H9 (cell line): ENCODE data around the gene MYO1D. TPM values are rescaled to one million over a fixed set of nuclear protein-coding genes. Genes with fewer than 3 reads are reported as not detected.

Source experiments
- DNase-seq: peaks from one replicate; pipeline ENCODE4 v3.0.0-alpha.2; 2017
- H2AFZ ChIP-seq: one replicate; pipeline ENCODE4 v1.6.1; 2013; ENCODE audit warnings: mild to moderate bottlenecking, low read length, control low read depth, moderate library complexity
- H2AK5ac ChIP-seq: 2 replicates; pipeline ENCODE4 v1.6.1; 2013; ENCODE audit warnings: low read length, control low read depth, mixed read lengths; ENCODE audit not compliant: insufficient read length
- H2BK120ac ChIP-seq: one replicate; pipeline ENCODE4 v1.6.1; 2013; ENCODE audit warnings: low read depth, mild to moderate bottlenecking, low read length, control low read depth, inconsistent platforms; ENCODE audit not compliant: poor library complexity, severe bottlenecking
- H2BK12ac ChIP-seq: 2 replicates; pipeline ENCODE4 v1.6.1; 2013; ENCODE audit warnings: low read length, control low read depth, mixed read lengths, low read depth; ENCODE audit not compliant: insufficient read length
- H2BK15ac ChIP-seq: 2 replicates; pipeline ENCODE4 v1.6.1; 2013; ENCODE audit warnings: low read depth, low read length, control low read depth
- H2BK20ac ChIP-seq: one replicate; pipeline ENCODE4 v1.6.1; 2013; ENCODE audit warnings: low read depth, mild to moderate bottlenecking, low read length, control low read depth, inconsistent platforms; ENCODE audit not compliant: poor library complexity, severe bottlenecking
- H2BK5ac ChIP-seq: 2 replicates; pipeline ENCODE4 v1.6.1; 2013; ENCODE audit warnings: low read length, control low read depth, mixed read lengths; ENCODE audit not compliant: insufficient read length
- H3K14ac ChIP-seq: 2 replicates; pipeline ENCODE4 v1.6.1; 2013; ENCODE audit warnings: low read length, control low read depth; ENCODE audit not compliant: insufficient read depth
- H3K18ac ChIP-seq: 2 replicates; pipeline ENCODE4 v1.6.1; 2013; ENCODE audit warnings: low read depth, mild to moderate bottlenecking, mixed read lengths, low read length, control low read depth; ENCODE audit not compliant: insufficient read length
- H3K23ac ChIP-seq: 2 replicates; pipeline ENCODE4 v1.6.1; 2013; ENCODE audit warnings: low read length, control low read depth, mixed read lengths, low read depth; ENCODE audit not compliant: insufficient read length
- H3K23me2 ChIP-seq: 2 replicates; pipeline ENCODE4 v1.6.1; 2013; ENCODE audit warnings: low read depth, mild to moderate bottlenecking, mixed read lengths, low read length, control low read depth; ENCODE audit not compliant: insufficient read length, poor library complexity, severe bottlenecking
- H3K27ac ChIP-seq: 2 replicates; pipeline ENCODE4 v1.5.1; 2013; ENCODE audit warnings: low read length, control low read depth, mixed read lengths, low read depth; ENCODE audit not compliant: insufficient read length
- H3K27me3 ChIP-seq: 2 replicates; pipeline ENCODE4 v1.6.1; 2013; ENCODE audit warnings: low read length, control low read depth, inconsistent platforms; ENCODE audit not compliant: insufficient read depth
- H3K4ac ChIP-seq: 2 replicates; pipeline ENCODE4 v1.6.1; 2013; ENCODE audit warnings: low read depth, mild to moderate bottlenecking, control low read depth, inconsistent platforms, low read length, moderate library complexity
- H3K4me1 ChIP-seq: 2 replicates; pipeline ENCODE4 v1.6.1; 2013; ENCODE audit warnings: low read length, control low read depth, inconsistent platforms; ENCODE audit not compliant: insufficient read depth
- H3K4me2 ChIP-seq: 2 replicates; pipeline ENCODE4 v1.6.1; 2013; ENCODE audit warnings: low read length, control low read depth, mixed read lengths; ENCODE audit not compliant: insufficient read length, insufficient read depth
- H3K56ac ChIP-seq: 2 replicates; pipeline ENCODE4 v1.6.1; 2013; ENCODE audit warnings: low read depth, mild to moderate bottlenecking, mixed read lengths, low read length, control low read depth; ENCODE audit not compliant: insufficient read length
- H3K79me1 ChIP-seq: 2 replicates; pipeline ENCODE4 v1.6.1; 2013; ENCODE audit warnings: low read depth, mild to moderate bottlenecking, moderate library complexity, low read length, control low read depth, inconsistent platforms; ENCODE audit not compliant: insufficient read depth, poor library complexity, severe bottlenecking
- H3K79me2 ChIP-seq: 2 replicates; pipeline ENCODE4 v1.6.1; 2013; ENCODE audit warnings: low read length, control low read depth, inconsistent platforms; ENCODE audit not compliant: insufficient read depth
- H3K9ac ChIP-seq: 2 replicates; pipeline ENCODE4 v1.6.1; 2013; ENCODE audit warnings: low read length, control low read depth, mixed read lengths; ENCODE audit not compliant: insufficient read length; ENCODE audit errors: extremely low read depth
- H3K9me3 ChIP-seq: one replicate; pipeline ENCODE4 v1.6.1; 2013; ENCODE audit warnings: low read depth, low read length, inconsistent platforms; ENCODE audit not compliant: control insufficient read depth
- H3T11ph ChIP-seq: one replicate; pipeline ENCODE4 v1.6.1; 2013; ENCODE audit warnings: mild to moderate bottlenecking, low read length, control low read depth, inconsistent platforms
- H4K20me1 ChIP-seq: one replicate; pipeline ENCODE4 v1.6.1; 2013; ENCODE audit not compliant: control insufficient read depth, insufficient read length, insufficient read depth
- H4K5ac ChIP-seq: 2 replicates; pipeline ENCODE4 v1.6.1; 2013; ENCODE audit warnings: low read depth, mild to moderate bottlenecking, mixed read lengths, low read length, control low read depth; ENCODE audit not compliant: insufficient read length
- H4K8ac ChIP-seq: replicated peaks from 2 replicates; pipeline ENCODE4 v1.6.1; 2013; ENCODE audit warnings: low read length, control low read depth, mixed read lengths, low read depth; ENCODE audit not compliant: insufficient read length
- H4K91ac ChIP-seq: 2 replicates; pipeline ENCODE4 v1.6.1; 2013; ENCODE audit warnings: low read depth, mild to moderate bottlenecking, moderate library complexity, mixed read lengths, low read length, control low read depth; ENCODE audit not compliant: insufficient read length
- H3K27ac Mint-ChIP-seq, 3 experiments: 2 replicates in 2 of 3; 3 replicates in 1 of 3; pipeline ENCODE4 v1.8.0; 2020 to 2021; ENCODE audit warnings: mixed read lengths in 3 of 3, mild to moderate bottlenecking in 1 of 3, moderate library complexity in 1 of 3
- H3K27me3 Mint-ChIP-seq: 2 replicates; pipeline ENCODE4 v1.8.0; 2021; ENCODE audit warnings: low read depth, mild to moderate bottlenecking, moderate library complexity, mixed read lengths
- H3K36me3 Mint-ChIP-seq, 3 experiments: 2 replicates in 2 of 3; 3 replicates in 1 of 3; pipeline ENCODE4 v1.8.0; 2020 to 2021; ENCODE audit warnings: low read depth in 3 of 3, mixed read lengths in 3 of 3; ENCODE audit not compliant: insufficient read depth in 1 of 3
- H3K4me1 Mint-ChIP-seq, 2 experiments: 2 replicates each; pipeline ENCODE4 v1.8.0; 2020; ENCODE audit warnings: mixed read lengths in 2 of 2
- H3K4me3 Mint-ChIP-seq, 2 experiments: 2 replicates in 1 of 2; 3 replicates in 1 of 2; pipeline ENCODE4 v1.8.0; 2020 to 2021; ENCODE audit warnings: mild to moderate bottlenecking in 2 of 2, mixed read lengths in 2 of 2, moderate library complexity in 1 of 2
- H3K9me3 Mint-ChIP-seq, 2 experiments: 2 replicates in 1 of 2; 3 replicates in 1 of 2; pipeline ENCODE4 v1.8.0; 2020; ENCODE audit warnings: mild to moderate bottlenecking in 2 of 2, mixed read lengths in 2 of 2, moderate library complexity in 1 of 2
- WGBS: extraction: QIAGEN DNeasy Blood & Tissue Kit; methylation state at CpG from one replicate; pipeline ENCODE4 v1.1.7; 2013; ENCODE audit warnings: missing lambda C conversion rate, low lambda C conversion rate, mixed read lengths; ENCODE audit not compliant: insufficient read length; ENCODE audit errors: extremely low coverage; 5-methylcytosine and 5-hydroxymethylcytosine counted together
- total RNA-seq: library from RNA; stranded (reverse); gene quantifications from 2 replicates; pipeline ENCODE4 v1.2.1, GENCODE V29; 2021
- TF ChIP-seq, protein P1 (sequence below): fragments of 200-600 bp; sonication (generic); conservative IDR thresholded peaks from 3 replicates; pipeline ENCODE4 v1.8.0; 2021; ENCODE audit warnings: antibody characterized with exemption, mild to moderate bottlenecking

Gene MYO1D
- total RNA-seq, 1 experiment from 2014 or later: 19.0 TPM

DNA sequence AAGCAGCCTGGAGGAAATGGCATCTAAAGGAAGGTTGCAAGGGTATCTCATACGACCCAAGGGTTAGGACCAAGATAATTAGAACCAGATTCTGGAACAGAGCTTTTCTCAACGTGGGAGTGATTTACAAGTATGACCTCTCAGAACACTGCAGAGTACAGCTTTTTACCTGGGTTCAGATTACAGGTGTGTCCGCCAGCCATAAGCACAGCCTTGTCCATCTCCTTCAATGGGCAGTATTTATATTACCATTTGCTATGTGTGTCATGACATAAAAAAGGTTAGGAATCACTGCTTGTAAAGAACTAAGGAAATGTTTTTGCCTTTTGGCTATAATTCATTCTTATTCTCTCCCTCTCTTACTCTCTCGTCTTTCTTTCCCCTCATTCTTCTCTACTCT, 36.7 kb downstream of the MYO1D start:
- Mint-ChIP-seq H3K27ac (no peak overlapping the region), H3K36me3 (no peaks in the 10 kb centered on the region), H3K4me1 (peaks cover 11 to 12% of the 10 kb centered on the region in 2 experiments), H3K27me3 (no peaks in the 10 kb centered on the region), H3K9me3 (no peaks in the 10 kb centered on the region), H3K4me3 (no peak overlapping the region)
- H3K4me1 ChIP-seq: no peaks in the 10 kb centered on the region
- no peak overlapping the region for H2BK15ac ChIP-seq
- H3K4ac ChIP-seq: no peak overlapping the region
- no peak overlapping the region for H2BK12ac ChIP-seq
- H3K9ac ChIP-seq: no peak overlapping the region
- H3K23me2 ChIP-seq: no peaks in the 10 kb centered on the region
- no peak overlapping the region for H4K5ac ChIP-seq
- H3K79me2 ChIP-seq: no peaks in the 10 kb centered on the region
- no peak overlapping the region for H3K23ac ChIP-seq
- no peak overlapping the region for H2AK5ac ChIP-seq
- no peak for DNase-seq
- no peak overlapping the region for H4K8ac ChIP-seq
- H4K20me1 ChIP-seq: no peaks in the 10 kb centered on the region
- no peak overlapping the region for H4K91ac ChIP-seq
- no peak overlapping the region for H3K56ac ChIP-seq
- WGBS: 100% methylated on average over 1 of the region's 4 CpGs
- H2BK5ac ChIP-seq: no peak overlapping the region
- H3K14ac ChIP-seq: no peak overlapping the region
- no peak overlapping the region for H3K18ac ChIP-seq
- no peak overlapping the region for H3K4me2 ChIP-seq
- H3K9me3 ChIP-seq: no peaks in the 10 kb centered on the region
- H2BK120ac ChIP-seq: no peak overlapping the region
- no peak overlapping the region for H2BK20ac ChIP-seq
- H3T11ph ChIP-seq: no peak overlapping the region
- H3K79me1 ChIP-seq: no peaks in the 10 kb centered on the region
- H2AFZ ChIP-seq: no peak overlapping the region
- TF ChIP-seq, protein P1, sequence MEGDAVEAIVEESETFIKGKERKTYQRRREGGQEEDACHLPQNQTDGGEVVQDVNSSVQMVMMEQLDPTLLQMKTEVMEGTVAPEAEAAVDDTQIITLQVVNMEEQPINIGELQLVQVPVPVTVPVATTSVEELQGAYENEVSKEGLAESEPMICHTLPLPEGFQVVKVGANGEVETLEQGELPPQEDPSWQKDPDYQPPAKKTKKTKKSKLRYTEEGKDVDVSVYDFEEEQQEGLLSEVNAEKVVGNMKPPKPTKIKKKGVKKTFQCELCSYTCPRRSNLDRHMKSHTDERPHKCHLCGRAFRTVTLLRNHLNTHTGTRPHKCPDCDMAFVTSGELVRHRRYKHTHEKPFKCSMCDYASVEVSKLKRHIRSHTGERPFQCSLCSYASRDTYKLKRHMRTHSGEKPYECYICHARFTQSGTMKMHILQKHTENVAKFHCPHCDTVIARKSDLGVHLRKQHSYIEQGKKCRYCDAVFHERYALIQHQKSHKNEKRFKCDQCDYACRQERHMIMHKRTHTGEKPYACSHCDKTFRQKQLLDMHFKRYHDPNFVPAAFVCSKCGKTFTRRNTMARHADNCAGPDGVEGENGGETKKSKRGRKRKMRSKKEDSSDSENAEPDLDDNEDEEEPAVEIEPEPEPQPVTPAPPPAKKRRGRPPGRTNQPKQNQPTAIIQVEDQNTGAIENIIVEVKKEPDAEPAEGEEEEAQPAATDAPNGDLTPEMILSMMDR: no peak
- H3K27me3 ChIP-seq: no peaks in the 10 kb centered on the region
- no peak overlapping the region for H3K27ac ChIP-seq
